Breast epithelium (tissue), 3 donors: ENCODE measurements around the gene MAP3K14.

Source experiments
- CTCF ChIP-seq, 3 donors: fragments of 450-650 bp; IDR thresholded peaks; one replicate each; pipeline ENCODE4 v1.5.1; 2016 to 2017; ENCODE audit warnings: antibody characterized with exemption in 3 of 3, mild to moderate bottlenecking in 3 of 3, moderate library complexity in 3 of 3
- POLR2A ChIP-seq: fragments of 450-650 bp; IDR thresholded peaks from one replicate; pipeline ENCODE4 v1.6.1; 2016; ENCODE audit warnings: antibody characterized with exemption, mild to moderate bottlenecking, moderate library complexity
- POLR2AphosphoS5 ChIP-seq, 3 donors: sonication (generic); formaldehyde crosslinking; IDR thresholded peaks; one replicate each; pipeline ENCODE4 v1.6.1; 2017; ENCODE audit warnings: antibody characterized with exemption in 3 of 3

GRCh38 chr17:45284176-45285140, 32.4 kb downstream of the MAP3K14 start:
- TF ChIP-seq CTCF (IDR thresholded peaks at IDR 0.05), result no peak
- peak in 2 of 3 donors; percentile 29 to 67 for TF ChIP-seq POLR2AphosphoS5 (IDR thresholded peaks at IDR 0.05)
- no peak for TF ChIP-seq POLR2A
